ENCODE data around the gene IGSF9. TPM values are rescaled to one million over a fixed set of nuclear protein-coding genes. Genes with fewer than 3 reads are reported as not detected.

Gene IGSF9
- total and polyA plus RNA-seq, 2 of the 4 experiments (the other 2 are of a cell fraction): 0.05 TPM; not detected in 1

DNA sequence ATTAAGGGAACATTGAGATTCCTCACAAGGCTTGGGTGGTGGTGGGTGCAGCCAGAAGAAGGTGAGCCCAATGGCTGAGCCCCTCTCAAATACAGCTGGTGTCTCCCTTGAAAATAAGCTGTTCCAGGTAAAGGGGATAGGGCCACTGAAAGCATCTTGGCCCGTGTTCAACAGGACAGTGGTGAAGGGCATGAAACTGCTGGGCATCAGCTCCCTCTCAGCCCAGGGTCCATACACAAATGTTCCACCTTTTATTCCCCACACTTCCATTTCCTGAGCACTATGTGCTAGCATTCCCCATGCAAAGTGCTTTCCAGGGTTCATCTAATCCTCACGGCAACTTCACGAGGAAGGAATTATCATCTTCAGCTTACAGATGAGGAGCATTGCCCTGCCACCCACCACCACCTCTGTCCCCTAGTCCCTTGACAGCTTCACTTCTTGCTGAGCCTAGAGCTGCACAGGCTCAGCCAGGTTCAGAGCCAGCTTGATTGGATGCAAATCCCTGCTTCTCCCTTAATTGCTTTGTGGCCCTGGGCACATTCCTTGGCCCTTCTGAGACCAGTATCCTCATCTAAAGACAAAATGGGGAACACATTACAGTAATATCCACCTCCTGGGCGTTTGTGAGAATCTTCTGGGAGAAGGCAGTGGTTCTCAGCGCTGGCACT lies 29.7 kb downstream of the IGSF9 start:
- Histone ChIP-seq H3K4me2 (ENCODE audit: low read depth, low read length) (0 out of 2 replicates have a peak overlapping the region, but pooled peaks have one; percentile 1), H2BK20ac (ENCODE audit: low read depth, low read length) (peak overlapping the region; percentile 2; the same call in 1 of the 2 replicates), H4K5ac (ENCODE audit: low read depth, low read length) (peak overlapping the region; percentile 10; the same call in 1 of the 2 replicates), H3K36me3 (ENCODE audit: control insufficient read depth, insufficient read depth, low read length) (peaks cover 33% of the 10 kb centered on the region), H3K23ac (ENCODE audit: low read depth, low read length) (0 out of 2 replicates have a peak overlapping the region, but pooled peaks have one; percentile 31), H3K18ac (ENCODE audit: low read depth, low read length) (peak overlapping the region; percentile 16; the same call in 1 of the 2 replicates), H3K27me3 (ENCODE audit: control insufficient read depth, insufficient read depth, low read length) (no peaks in the 10 kb centered on the region), H4K20me1 (ENCODE audit: insufficient read depth, low read length) (peaks cover 51% of the 10 kb centered on the region), H3K9me3 (ENCODE audit: control insufficient read depth, insufficient read depth, low read length) (no peaks in the 10 kb centered on the region), H3K27ac (ENCODE audit: insufficient read depth, low read length) (peak overlapping the region; percentile 27; the same call in 1 of the 2 replicates), H3K4me3 (ENCODE audit: insufficient read depth, low read depth, low read length) (no peak overlapping the region), H3K14ac (replicated peaks; ENCODE audit: low read depth, low read length) (peak overlapping the region; percentile 45; the same call in 1 of the 2 replicates), H2AK9ac (replicated peaks; ENCODE audit: low read depth, low read length, poor library complexity) (peak overlapping the region; percentile 75), H3K9ac (ENCODE audit: low read depth, low read length) (no peak overlapping the region), H4K91ac (ENCODE audit: insufficient read depth, low read depth, low read length) (peak overlapping the region; percentile 37; the same call in 1 of the 2 replicates), H3K4ac (ENCODE audit: low read depth, low read length) (peak overlapping the region; percentile 57), H2BK120ac (ENCODE audit: low read depth, low read length) (peak overlapping the region; percentile 40; the same call in 1 of the 2 replicates), H2BK15ac (ENCODE audit: low read depth, low read length) (peak overlapping the region; percentile 37; the same call in 1 of the 3 replicates), H4K8ac (ENCODE audit: low read depth in 2 of 2, low read length in 2 of 2) (peak overlapping the region in 1 of 2 experiments; percentile 22; a peak in 2 of 4 replicates), H3K4me1 (ENCODE audit: control insufficient read depth, insufficient read depth, low read length) (peaks cover 35% of the 10 kb centered on the region), H3K56ac (ENCODE audit: extremely low read depth, insufficient read depth, low read length) (no peak overlapping the region), H3K9me1 (ENCODE audit: insufficient read depth, low read length) (peaks cover 49% of the 10 kb centered on the region), H2AK5ac (ENCODE audit: low read depth, low read length) (peak overlapping the region; percentile 57), H3K79me1 (ENCODE audit: low read depth in 1 of 2, low read length in 2 of 2) (peaks cover 9 to 67% of the 10 kb centered on the region in 2 experiments), H2AFZ (replicated peaks; ENCODE audit: low read length, poor library complexity) (peak overlapping the region; percentile 46), H2BK5ac (ENCODE audit: low read depth, low read length, poor library complexity, severe bottlenecking) (peak overlapping the region; percentile 33)
- in situ Hi-C loops (cut with MboI; ENCODE audit: low sequenced_read_pairs) (no loop called here), intact Hi-C loops (cut with micrococcal nuclease) (no loop called here), dilution Hi-C loops (cut with HindIII; ENCODE audit: low sequenced_read_pairs, unreplicated experiment) (no loop called here)
- no peak for DNase-seq
- no peak for TF ChIP-seq RFX5 (IDR thresholded peaks at IDR 0.05; ENCODE audit: low read depth, low read length)
- TF ChIP-seq CEBPB (IDR thresholded peaks at IDR 0.05; ENCODE audit: low read depth, low read length): no peak
- no peak for TF ChIP-seq MAFK (IDR thresholded peaks at IDR 0.05; ENCODE audit: low read depth, low read length)
- no peak for TF ChIP-seq NFE2L2 (IDR thresholded peaks at IDR 0.05; ENCODE audit: low read depth, low read length)
- TF ChIP-seq, protein P1, sequence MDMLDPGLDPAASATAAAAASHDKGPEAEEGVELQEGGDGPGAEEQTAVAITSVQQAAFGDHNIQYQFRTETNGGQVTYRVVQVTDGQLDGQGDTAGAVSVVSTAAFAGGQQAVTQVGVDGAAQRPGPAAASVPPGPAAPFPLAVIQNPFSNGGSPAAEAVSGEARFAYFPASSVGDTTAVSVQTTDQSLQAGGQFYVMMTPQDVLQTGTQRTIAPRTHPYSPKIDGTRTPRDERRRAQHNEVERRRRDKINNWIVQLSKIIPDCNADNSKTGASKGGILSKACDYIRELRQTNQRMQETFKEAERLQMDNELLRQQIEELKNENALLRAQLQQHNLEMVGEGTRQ (IDR thresholded peaks at IDR 0.05; ENCODE audit: low read depth, low read length): no peak
- no peak for TF ChIP-seq RAD21 (IDR thresholded peaks at IDR 0.05; ENCODE audit: low read length)
- WGBS, 2 experiments (ENCODE audit: extremely low coverage in 2 of 2, insufficient read length in 1 of 2): 100% methylated on average over 1 of the region's 5 CpGs; no CpG with 5 or more reads in 1 of the 2 experiments
- CTCF ChIA-PET: interaction anchor here (0.6 to 1.3 kb wide), 6 partner anchors 10 to 794 kb away, joined by 3 to 6 read pairs (median 3); partner anchors contain the start of gene TAGLN2
- no TSS peak for BruUV-seq (replicated peaks)
- no peak; the same call in 1 of the 2 replicates for ATAC-seq (ENCODE audit: low read depth)
- POLR2A ChIA-PET (ENCODE audit: unreplicated experiment): interaction anchor here (0.6 kb wide), 1 partner anchor 62 kb away, joined by 3 read pairs; no protein-coding TSS in a partner anchor

Data from IMR-90 (cell line).